ENCODE data around the gene WBP2. TPM values are rescaled to one million over a fixed set of nuclear protein-coding genes. Genes with fewer than 3 reads are reported as not detected.

WBP2 gene
- total and polyA plus RNA-seq, 9 of the 15 experiments (the other 6 are each of a cell fraction or from before 2014, with no cell fraction given) = 2.2 to 74.3 (median 20.0) TPM

GRCh38 chr17:75897160-75898019, 42.3 kb upstream of the WBP2 start:
- Histone ChIP-seq H3K4me3 (peak overlapping the region; percentile 93), H3K9ac (ENCODE audit: insufficient read depth in 1 of 2, low read depth in 2 of 2, low read length in 2 of 2) (peak overlapping the region; percentile 82 to 100; a peak in 3 of 4 replicates), H3K4me2 (ENCODE audit: insufficient read depth, low read length) (peak overlapping the region; percentile 85), H3K36me3 (ENCODE audit: control insufficient read depth, insufficient read depth, low read length) (peaks cover 57% of the 10 kb centered on the region; the same call in 2 of the 3 replicates), H3K79me2 (ENCODE audit: control insufficient read depth, insufficient read depth, low read length) (peaks cover 32% of the 10 kb centered on the region), H3K4me1 (replicated peaks in 1 of 2; ENCODE audit: control insufficient read depth in 2 of 2, insufficient read depth in 2 of 2, low read length in 2 of 2) (peaks cover 13 to 78% of the 10 kb centered on the region in 2 experiments; a peak in 4 of 5 replicates), H3K9me3 (replicated peaks; ENCODE audit: control insufficient read depth, insufficient read depth, low read depth, low read length) (no peaks in the 10 kb centered on the region), H2AFZ (ENCODE audit: low read depth, low read length) (peak overlapping the region; percentile 70; the same call in 1 of the 2 replicates), H3K27me3 (ENCODE audit: control insufficient read depth in 2 of 2, insufficient read depth in 2 of 2, low read length in 2 of 2) (no peaks in the 10 kb centered on the region), H4K20me1 (replicated peaks; ENCODE audit: control insufficient read depth, insufficient read depth, low read length) (no peaks in the 10 kb centered on the region), H3K9me1 (ENCODE audit: control insufficient read depth, insufficient read depth, low read length) (peaks cover 4% of the 10 kb centered on the region), H3K27ac (ENCODE audit: extremely low read depth, low read depth, low read length) (peak overlapping the region; percentile 96)
- in situ Hi-C loops (cut with MboI) = no loop called here
- ChIA-PET POLR2A (interaction anchor here (0.6 to 15.9 kb wide), 14 partner anchors 13 to 658 kb away, joined by 3 to 169 read pairs (median 4); partner anchors contain the start of genes ACOX1, TEN1, TRIM47 and UNC13D), CTCF (ENCODE audit: low intra/inter-chr PET ratio) (interaction anchor here (1.9 kb wide), 1 partner anchor 42 kb away, joined by 16 read pairs; the partner anchor contains the start of gene WBP2)
- ATAC-seq (no peak), DNase-seq (ENCODE audit: extremely low read depth in 1 of 4, low spot score in 3 of 4) (no peak), FAIRE-seq (peak; percentile 67)
- 73% methylated on average over 23 of the region's 37 CpGs for WGBS (ENCODE audit: insufficient coverage, low coverage, missing lambda C conversion rate)
- intact Hi-C loops (cut with micrococcal nuclease) = loop anchor here (2.0 kb wide), 1 partner anchor 43 kb away; the partner anchor contains the start of gene WBP2
- BruUV-seq (replicated peaks) = TSS peak; percentile 89
- TF ChIP-seq ZBTB33 (CRISPR knock-in tag; IDR thresholded peaks at IDR 0.05) (peak; percentile 54), SRSF1 (IDR thresholded peaks at IDR 0.05; ENCODE audit: low read depth, low read length) (0 out of 2 replicates have a peak, but pooled peaks have one; percentile 30), NFATC3 (IDR thresholded peaks at IDR 0.05) (no peak), ZSCAN32 (CRISPR knock-in tag; IDR thresholded peaks at IDR 0.05) (no peak), ASH1L (IDR thresholded peaks at IDR 0.05; ENCODE audit: borderline replicate concordance, low read depth, partially characterized antibody) (no peak), ZNF740 (CRISPR knock-in tag; IDR thresholded peaks at IDR 0.05) (0 out of 2 replicates have a peak, but pooled peaks have one; percentile 50), ZNF740 (tag; IDR thresholded peaks at IDR 0.05) (no peak), PHF20 (IDR thresholded peaks at IDR 0.05; ENCODE audit: partially characterized antibody) (peak; percentile 15), ZBTB7A (IDR thresholded peaks at IDR 0.05; ENCODE audit: borderline replicate concordance, control insufficient read depth, low read depth, low read length) (peak; percentile 7; the same call in 1 of the 2 replicates), POLR2AphosphoS5 (IDR thresholded peaks at IDR 0.05; ENCODE audit: control insufficient read depth, insufficient read depth, low read depth, low read length) (peak; percentile 13; the same call in 1 of the 2 replicates), ELK1 (CRISPR knock-in tag; IDR thresholded peaks at IDR 0.05) (0 out of 2 replicates have a peak, but pooled peaks have one; percentile 42)

Measured in K562 (cell line).